ENCODE results near the gene CWC27.

CWC27 gene

DNA sequence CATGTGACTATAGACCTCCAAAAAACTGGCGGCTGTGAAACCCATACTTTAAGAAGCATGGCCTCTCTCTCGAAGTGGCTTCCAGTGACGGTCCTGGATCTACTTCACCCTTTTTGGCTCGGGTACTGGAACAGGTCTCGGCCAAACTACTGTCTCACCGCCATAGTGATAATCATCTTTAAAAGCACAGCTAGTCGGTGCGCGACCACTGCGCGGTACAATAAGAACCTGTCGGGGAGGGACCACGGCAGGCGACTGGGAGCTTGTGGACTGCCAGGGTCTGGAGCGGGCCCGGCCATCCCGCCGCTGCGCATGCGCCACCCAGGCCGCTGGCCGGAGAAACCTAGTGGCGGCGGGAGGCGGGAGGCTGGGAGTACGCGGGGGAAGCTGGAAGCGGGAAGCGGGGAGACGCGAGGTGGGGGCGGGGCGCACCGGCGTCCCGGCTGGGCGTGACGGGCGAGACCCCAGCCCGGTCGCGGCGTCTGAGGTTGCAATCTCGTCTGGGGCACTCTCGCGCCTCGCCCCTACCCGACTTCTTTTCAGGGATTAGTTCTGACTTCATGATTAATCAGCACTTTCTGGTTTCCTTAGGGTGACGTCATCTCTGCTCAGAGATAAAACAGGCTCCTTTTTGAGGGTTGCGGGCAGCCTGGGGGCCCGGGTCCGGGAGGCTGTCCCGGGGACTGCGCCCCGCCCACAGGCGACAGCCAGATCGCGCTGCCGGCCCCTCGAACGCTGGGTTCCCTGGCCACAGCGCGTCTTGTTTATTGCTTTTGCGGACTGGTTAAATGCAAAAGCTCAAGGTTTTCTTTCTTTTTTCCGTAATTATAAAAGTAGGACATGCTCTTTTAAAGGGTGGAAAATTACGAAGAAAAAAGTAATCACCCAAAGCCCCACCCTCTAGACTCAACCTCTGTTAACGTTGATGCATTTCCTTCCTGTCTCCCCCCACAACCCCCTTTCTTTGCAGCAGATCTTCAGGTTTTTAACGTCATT lies 266.8 kb downstream of the CWC27 start:
- DNase-seq (ENCODE audit: low read depth in 2 of 2): peak; percentile 60 to 69

DNA sequence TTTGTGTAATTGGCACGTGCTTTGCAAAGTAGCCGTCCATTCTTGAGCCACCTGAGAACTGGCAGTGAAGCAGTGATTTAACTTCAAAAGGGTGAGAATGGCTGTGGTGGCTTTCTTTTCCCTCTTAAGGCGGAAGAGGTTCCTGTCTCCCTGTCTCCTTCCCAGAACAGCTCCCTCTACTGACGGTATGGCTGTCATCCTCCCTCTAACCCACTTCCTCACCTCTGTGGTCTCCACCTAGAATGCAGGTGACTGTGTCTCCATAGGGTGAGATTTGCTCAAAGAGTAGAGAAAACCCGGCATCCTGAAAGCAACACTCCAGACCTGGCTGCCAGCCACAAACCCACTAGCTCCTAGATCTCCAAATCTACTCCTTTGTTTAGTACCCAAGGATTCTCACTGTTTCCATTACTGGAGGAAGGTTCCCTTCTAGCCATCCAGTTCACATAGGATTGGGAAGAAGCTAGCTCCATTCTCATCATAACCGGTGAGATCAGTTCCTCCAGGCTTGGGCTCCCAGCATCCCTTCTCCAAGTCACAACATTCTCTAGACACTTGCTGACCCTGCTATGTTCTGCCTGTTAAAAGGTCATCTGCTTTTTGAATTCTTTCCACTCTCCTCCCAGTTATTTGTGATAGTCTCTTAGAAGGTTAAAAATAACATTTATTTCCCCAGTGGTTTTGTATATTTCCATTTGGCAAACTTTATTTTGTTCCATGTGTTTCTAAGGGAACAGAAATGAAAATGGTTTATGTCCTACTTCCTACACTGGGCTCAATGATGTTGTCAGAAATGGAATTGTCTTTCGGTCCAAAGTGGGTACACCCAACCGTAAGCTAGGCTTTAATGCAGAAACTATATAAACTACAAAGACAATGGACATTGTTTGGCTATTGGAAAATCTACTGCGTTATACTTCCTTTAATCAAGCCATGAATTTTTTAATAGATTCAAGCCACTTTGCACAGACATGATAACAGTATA lies 269.4 kb downstream of the CWC27 start:
- no peak for DNase-seq (ENCODE audit: low read depth in 2 of 2)

DNA sequence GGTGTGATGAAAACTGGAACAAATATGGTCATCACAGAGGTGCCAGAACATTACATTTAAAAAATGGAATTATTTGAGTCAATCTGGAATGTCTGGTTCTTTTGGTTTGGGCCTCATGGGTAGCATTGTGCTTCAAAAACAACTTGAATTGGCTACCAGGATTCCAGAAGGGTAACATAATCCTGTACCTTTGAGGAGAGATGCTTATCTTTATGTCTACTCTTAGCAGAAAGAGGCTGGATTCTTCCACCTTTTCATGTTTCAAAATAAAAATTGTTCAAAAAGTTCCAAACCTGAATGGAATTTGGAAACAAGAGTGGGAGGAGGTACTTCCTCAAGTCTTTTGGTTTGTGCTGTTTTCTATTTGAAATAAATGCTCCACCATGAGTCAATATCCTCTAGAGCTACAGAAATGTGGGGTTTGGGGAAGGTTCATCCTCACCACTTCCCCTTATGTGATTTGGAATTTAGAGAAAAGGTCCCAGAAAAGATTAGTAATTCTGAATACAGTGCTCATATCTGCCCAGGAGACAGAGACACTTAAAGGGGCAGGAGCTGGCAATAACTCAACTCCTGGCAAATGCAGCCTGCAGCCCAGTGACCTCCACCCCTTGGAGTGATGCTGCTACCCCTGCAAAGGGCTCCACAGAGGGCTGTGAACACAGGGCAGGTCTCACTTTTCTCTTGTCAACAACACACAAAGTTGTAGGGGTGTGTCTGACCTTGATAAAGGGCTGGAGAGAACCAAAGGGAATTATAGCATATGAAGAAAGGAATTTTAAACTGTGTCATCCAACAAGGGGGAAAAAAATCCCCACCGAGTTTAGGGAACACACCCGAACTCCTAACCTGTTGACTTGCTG lies 272.8 kb downstream of the CWC27 start:
- DNase-seq (ENCODE audit: low read depth in 2 of 2): no peak

DNA sequence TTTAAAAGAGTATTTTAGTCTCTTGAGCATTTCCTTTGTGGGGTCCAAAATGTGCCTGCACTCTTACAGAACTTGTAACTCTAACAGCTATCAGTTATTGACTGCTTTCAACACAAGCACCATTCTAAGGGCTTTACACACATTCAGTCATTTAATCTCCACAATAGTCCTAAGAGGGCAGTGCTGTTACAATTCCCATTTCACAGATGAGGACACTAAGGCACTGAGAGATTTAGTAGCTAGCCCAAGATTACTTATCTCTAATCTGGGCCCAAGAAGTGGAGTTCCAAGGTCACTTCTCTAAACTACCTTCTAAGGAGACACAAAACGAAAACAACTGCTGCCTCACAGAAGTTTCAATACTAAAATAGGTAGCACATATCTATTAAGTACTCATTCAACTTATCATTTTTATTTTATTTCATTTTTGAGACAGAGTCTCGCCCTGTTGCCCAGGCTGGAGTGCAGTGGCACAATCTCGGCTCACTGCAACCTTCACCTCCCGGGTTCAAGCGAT lies 275.2 kb downstream of the CWC27 start:
- DNase-seq (ENCODE audit: low read depth in 2 of 2): no peak

DNA sequence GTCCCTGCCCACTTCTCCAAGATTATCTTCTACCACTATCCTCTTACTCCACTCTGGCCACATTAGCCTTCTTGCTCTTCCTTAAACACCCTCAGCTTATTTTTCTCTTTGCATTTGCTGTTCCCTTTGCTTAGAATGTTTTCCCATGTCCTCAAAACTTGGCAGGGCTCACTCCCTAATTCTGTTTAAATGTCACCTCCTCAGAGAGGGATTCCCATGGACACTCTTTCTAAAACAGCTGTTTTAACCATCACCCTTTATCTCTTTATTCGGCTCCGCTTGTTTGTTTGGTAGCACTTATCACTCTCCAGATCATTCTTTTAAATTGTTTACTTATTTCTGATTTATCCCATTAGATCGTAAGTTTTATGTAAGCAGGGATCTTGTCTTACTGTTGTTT lies 278.5 kb downstream of the CWC27 start:
- no peak for DNase-seq (ENCODE audit: low read depth in 2 of 2)

DNA sequence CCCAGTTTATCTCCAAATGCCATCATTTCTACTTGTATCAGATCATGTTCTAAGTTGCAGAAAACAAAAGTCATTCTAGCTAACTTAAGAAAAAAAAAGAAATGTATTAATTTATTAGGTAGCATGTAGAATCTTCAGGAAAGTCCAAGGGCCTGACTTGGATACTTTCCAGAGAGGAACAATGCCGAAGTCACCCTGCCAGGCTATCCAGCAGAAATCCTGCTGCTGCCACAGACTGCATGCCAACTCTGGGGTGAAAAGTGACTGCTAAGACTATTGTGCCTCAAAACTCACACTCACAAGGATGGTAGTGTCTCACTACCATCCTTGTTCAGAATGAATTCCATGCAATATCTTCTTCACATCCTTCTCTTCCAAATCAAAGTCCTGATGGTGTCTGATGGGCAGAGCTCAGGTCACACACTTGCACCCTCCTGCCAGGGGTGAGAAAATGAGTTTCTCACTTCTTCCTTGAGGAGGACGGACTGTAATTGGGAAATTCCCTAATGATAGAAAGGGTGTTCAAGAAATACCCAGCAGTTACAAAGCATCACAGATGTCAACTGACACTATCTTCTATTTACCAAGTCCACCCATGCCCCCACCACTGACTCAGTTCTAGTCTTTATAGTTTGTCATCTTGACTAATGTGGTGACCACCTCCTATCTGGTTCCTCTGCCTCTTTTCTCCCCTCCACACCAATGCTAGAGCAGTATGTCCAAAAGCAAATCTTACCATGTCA lies 279.4 kb downstream of the CWC27 start:
- no peak for DNase-seq (ENCODE audit: low read depth in 2 of 2)

DNA sequence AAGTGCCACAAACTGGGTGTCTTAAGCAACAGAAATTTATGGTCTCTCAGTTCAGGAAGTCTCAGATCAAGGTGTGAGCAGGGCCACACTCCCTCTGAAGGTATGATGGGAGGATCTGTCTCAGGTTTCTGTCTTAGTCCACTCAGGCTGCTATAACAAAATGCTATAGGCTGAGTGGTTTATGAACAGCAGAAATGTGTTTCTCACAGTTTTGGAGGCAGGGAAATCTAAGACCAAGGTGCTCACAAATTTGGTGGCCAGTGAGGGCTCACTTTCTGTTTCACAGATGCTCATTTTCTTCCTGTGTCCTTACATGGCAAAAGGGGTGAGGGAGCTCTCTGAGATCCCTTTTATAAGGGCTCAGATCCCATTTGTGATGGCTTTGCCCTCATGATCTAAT lies 281.4 kb downstream of the CWC27 start:
- DNase-seq (ENCODE audit: low read depth in 2 of 2): no peak

DNA sequence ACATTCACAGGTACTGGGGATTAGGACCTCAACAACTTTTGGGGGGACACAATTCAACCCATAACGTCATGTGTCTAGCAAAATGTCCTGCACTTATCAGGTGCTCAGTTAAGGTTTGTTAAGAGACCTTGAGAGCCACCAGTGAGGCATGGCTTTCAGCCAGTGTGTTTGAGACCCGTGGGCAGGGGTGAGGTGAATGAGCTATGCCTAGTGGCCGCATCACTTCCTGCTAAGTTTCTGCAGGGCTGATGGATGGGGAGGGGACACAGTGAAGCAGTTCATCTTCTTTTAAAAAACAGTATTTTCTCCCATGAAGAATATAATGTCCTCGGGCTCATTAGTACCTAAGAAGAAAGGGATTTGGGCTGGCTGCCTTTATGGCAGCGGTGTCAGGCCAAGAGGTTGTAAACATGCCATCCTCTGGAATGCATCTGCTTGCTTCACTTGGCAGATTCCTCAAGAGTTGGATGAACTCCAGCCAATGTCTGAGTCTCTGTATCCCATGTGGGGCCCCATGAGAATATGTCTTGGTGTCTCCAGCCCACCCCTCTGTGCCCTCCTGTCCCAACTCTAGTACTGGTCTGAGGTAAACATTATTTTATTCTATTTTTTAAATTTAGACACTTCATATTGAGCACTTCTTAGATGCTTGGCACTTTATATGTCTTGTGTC lies 282.2 kb downstream of the CWC27 start:
- DNase-seq (ENCODE audit: low read depth in 2 of 2): no peak

DNA sequence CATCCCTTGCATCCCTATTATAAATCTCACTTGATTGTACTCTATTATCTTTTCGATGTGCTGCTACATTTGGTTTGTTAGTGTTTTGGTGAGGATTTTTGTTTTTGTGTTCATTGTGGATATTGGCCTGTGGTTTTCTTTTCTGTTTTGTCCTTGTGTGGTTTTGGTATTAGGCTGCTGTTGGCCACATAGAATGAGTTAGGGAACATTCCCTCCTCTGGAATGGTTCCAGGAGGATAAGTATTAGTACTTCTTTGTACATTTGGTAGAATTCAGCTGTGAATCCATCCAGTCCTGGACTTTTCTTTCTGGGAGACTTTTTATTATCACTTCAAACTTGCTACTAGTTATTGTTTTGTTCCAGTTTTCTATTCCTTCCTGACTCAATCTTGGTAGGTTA lies 287.2 kb downstream of the CWC27 start:
- no peak for DNase-seq (ENCODE audit: low read depth in 2 of 2)

DNA sequence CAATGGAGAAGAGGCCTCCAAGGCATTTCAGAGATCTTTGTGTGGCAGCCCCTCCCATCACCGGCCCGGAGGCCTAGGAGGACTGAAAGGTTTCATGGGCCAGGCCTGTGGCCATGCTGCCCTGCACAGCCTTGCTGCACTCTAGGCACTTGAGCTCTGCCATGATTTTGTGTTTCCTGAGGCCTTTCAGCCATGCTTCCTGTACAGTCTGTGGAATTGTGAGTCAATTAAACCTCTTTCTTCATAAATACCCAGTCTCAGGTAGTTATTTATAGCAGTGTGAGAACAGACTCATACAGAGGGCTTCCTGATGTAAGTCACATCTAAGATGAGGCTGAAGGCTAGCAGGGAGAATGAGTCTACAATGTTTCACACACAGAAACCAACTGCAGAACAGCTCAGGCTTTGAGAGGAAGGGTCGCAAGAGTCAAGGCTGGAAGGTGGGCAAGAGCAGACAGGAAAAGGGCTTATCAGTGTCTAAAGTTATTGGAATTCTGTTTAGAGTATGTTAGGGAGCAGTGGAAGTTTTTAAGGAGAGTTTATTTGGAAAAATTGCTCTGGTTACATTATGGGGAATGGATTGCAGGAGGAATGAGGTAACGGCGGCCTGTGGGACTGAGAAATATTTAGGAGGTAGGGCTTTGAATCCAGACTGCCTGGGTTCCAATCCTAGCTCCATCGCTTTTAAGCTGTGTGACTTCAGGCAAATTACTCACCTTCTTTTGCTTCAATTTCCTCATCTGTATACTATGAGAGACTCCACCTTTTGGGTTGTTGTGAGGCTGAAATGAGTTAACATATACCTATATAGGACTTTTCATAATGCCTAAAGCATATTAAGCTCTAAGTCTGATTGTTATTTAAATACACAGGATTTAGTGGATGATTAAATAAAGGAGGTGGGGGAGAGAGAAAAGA lies 291.2 kb downstream of the CWC27 start:
- DNase-seq (ENCODE audit: low read depth in 2 of 2): no peak

DNA sequence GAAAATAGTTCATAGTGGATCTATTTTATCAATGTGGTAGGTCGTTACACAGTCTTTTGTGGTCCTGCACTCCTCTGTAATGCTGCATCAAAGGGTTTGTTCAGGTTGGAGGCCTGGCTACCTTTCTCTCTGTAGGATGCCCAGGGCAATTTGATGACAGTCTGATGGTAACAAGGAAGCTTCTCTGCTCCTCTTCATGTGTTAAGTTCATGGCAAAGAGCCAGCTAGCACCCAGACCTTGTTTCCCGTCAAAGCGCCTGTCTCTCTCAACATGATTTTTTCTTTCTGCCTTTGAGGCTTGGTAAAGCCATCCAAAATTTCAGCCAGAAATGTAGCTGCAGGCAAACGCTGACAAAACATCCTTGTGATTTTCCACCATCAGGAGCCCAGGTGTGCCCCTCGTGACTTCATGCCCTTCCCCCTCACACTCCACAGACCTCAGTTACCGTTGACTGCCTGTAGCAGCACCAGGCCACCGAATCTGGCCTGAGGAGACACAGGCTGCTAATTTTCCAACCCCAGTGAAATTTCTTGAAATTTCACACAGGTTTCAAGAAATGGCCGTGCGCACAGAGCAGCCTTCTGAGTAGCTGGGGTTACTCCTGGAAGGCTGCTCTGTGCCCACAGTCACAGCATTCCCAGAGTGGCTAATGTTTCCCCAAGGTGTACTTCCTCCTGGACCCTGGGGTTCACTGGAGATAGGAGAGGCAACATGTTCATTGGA lies 292.7 kb downstream of the CWC27 start:
- no peak for DNase-seq (ENCODE audit: low read depth in 2 of 2)

DNA sequence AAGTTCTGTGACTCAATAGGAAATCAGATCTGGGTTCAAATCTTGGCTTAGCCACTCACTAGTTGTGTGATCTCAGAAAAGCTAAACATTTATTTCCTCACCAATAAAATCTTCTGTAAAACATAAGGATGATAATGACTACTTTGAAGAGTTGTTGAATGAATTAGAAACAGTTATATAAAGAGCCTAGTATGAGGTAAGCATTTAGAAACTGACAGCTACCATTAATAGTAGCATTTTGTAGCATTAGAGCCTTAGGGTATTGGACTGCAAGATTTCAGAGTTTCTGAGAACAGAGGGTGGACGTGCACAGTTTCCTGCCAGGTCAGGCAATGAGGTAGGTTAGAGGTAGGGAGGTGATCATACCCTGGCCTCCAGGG lies 293.2 kb downstream of the CWC27 start:
- no peak for DNase-seq (ENCODE audit: low read depth in 2 of 2)

DNA sequence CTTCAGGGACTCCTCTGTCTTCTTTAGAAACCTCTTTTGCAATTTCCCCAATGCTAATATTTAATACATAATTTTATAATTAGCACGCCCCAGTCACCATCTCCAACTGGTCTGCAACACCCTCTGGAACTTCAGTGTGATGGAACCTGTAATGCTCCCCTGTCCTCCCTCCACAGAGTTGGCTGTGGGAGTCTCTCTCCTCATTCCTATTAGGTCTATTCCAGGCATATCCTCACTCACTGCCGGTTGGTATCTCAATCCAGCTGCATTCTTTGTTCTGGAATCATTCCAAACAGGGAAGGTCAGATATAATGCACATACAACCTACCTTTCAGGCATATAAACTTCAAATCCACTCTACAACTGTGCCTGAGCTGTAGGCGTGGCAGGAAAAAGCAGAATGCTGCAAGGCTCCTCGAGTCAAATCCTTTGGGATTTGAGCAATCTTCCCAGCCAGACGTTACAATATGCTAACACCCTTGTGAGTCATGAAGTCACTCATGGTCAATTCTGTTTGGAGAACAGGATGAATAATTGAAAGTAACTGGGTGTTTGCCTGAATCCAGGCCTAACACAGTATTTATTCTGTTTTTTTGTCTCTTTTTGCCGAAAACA lies 293.8 kb downstream of the CWC27 start:
- DNase-seq (ENCODE audit: low read depth in 2 of 2): no peak

DNA sequence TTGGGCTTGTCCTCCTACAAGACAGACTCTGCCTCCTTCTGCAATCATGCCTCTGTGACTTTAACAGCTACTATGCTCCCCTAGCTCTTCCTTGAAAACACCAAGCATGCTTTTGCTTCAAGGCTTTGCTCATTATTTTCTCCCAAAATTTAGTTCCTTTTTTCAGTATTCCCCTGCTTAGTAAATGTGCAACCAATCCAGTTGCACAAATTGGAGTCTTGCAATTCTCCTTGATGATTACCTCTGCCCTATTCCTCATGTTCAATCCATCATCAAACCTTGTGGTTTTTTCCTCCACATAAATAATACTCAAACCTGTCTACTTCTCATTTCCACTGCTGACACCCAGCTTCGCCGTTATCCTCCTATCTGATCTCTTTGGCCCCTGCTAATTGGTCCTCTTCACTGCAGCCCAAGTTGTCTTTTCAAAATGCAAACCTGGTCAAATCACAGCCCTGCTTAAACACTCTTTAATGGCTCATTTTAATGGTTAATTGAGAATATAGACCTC lies 296.3 kb downstream of the CWC27 start:
- no peak for DNase-seq (ENCODE audit: low read depth in 2 of 2)

DNA sequence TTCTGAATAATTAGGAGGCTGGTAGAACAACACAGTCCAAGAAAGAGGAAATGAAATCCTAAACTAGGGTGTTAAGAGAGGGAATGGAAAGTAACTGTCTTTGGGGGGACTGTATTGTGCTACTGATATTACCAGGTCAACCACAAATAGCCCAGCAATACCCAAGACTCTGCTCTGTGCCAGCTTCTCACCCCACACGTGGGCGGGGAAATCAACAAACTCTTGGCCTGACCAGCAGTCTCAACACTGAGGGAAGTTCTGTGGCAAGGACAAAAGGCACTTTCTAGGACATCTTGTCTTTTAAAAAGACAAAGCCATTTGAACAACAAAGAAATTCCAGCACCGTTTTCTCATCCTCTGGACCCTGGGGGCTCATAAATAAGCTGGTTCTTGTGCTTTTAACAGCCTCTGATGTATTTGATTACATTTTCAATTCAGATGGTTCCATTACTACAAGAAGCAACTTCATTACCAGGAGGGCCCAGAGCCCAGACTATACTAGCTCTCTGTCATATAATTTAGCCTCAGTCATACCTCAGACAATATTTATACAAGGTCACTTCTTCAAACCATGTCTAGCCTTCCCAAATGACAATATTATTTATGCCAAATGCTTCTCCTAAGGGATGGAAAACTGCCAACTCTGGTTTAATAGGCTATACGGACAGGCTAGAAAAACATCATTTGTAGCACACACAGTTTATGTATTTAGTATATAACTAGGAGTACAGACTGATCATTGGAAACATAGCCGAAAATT lies 297.8 kb downstream of the CWC27 start:
- DNase-seq (ENCODE audit: low read depth in 2 of 2): no peak

DNA sequence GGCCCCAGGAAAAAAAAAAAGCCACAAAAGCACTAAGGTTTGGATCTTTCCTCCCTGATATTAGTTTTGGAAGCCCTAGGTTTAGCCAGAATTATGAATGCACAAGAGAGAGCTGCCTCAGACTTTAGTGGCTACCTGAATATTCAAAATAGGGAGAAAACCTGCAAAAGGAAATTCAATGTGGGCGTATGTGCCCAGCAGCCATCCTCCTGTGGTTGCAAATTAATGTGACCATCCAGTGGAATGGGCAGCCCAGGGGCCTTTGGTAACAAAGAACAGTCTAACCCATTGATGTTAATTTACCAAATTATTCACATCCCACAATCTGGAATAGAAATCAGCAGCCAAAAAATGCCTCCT lies 298.4 kb downstream of the CWC27 start:
- no peak for DNase-seq (ENCODE audit: low read depth in 2 of 2)

Data from stimulated activated CD8-positive, alpha-beta memory T cell treated with anti-CD3 and anti-CD28 coated beads, Interleukin-2, amount 100 ng/mL, for 1 hour (primary cell).